Measurements from ENCODE around the gene KCNC1. TPM values are rescaled to one million over a fixed set of nuclear protein-coding genes. Genes with fewer than 3 reads are reported as not detected.

The KCNC1 gene
- total RNA-seq, 1 experiment from 2014 or later = 0.20 TPM

DNA sequence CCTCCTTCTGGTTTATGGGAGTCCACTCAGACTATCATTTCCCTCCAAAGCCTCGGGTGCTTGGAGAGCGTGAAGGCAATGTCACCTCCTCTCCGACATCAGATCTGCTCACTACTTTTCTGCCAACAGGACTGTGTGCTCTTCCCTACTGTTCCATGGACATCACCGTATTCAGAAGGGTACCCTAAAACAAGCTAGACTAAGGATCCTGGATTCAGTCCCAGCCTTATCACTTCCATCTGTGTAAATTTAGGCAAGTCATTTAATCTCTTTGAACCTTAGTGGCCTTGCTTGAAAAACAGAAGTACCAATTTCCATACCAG, 78.2 kb downstream of the KCNC1 start (continued):
- TF ChIP-seq, protein P1, sequence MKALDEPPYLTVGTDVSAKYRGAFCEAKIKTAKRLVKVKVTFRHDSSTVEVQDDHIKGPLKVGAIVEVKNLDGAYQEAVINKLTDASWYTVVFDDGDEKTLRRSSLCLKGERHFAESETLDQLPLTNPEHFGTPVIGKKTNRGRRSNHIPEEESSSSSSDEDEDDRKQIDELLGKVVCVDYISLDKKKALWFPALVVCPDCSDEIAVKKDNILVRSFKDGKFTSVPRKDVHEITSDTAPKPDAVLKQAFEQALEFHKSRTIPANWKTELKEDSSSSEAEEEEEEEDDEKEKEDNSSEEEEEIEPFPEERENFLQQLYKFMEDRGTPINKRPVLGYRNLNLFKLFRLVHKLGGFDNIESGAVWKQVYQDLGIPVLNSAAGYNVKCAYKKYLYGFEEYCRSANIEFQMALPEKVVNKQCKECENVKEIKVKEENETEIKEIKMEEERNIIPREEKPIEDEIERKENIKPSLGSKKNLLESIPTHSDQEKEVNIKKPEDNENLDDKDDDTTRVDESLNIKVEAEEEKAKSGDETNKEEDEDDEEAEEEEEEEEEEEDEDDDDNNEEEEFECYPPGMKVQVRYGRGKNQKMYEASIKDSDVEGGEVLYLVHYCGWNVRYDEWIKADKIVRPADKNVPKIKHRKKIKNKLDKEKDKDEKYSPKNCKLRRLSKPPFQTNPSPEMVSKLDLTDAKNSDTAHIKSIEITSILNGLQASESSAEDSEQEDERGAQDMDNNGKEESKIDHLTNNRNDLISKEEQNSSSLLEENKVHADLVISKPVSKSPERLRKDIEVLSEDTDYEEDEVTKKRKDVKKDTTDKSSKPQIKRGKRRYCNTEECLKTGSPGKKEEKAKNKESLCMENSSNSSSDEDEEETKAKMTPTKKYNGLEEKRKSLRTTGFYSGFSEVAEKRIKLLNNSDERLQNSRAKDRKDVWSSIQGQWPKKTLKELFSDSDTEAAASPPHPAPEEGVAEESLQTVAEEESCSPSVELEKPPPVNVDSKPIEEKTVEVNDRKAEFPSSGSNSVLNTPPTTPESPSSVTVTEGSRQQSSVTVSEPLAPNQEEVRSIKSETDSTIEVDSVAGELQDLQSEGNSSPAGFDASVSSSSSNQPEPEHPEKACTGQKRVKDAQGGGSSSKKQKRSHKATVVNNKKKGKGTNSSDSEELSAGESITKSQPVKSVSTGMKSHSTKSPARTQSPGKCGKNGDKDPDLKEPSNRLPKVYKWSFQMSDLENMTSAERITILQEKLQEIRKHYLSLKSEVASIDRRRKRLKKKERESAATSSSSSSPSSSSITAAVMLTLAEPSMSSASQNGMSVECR (CRISPR knock-in tag; IDR thresholded peaks at IDR 0.05; ENCODE audit: borderline replicate concordance) = no peak
- no peak for TF ChIP-seq TEAD1 (CRISPR knock-in tag; IDR thresholded peaks at IDR 0.05)
- TF ChIP-seq ESRRA (CRISPR knock-in tag; IDR thresholded peaks at IDR 0.05; ENCODE audit: borderline replicate concordance) = no peak
- TF ChIP-seq, protein P2, sequence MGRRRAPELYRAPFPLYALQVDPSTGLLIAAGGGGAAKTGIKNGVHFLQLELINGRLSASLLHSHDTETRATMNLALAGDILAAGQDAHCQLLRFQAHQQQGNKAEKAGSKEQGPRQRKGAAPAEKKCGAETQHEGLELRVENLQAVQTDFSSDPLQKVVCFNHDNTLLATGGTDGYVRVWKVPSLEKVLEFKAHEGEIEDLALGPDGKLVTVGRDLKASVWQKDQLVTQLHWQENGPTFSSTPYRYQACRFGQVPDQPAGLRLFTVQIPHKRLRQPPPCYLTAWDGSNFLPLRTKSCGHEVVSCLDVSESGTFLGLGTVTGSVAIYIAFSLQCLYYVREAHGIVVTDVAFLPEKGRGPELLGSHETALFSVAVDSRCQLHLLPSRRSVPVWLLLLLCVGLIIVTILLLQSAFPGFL (CRISPR knock-in tag; IDR thresholded peaks at IDR 0.05; ENCODE audit: borderline replicate concordance) = no peak
- no peak for TF ChIP-seq RORB (CRISPR knock-in tag; IDR thresholded peaks at IDR 0.05)

DNA sequence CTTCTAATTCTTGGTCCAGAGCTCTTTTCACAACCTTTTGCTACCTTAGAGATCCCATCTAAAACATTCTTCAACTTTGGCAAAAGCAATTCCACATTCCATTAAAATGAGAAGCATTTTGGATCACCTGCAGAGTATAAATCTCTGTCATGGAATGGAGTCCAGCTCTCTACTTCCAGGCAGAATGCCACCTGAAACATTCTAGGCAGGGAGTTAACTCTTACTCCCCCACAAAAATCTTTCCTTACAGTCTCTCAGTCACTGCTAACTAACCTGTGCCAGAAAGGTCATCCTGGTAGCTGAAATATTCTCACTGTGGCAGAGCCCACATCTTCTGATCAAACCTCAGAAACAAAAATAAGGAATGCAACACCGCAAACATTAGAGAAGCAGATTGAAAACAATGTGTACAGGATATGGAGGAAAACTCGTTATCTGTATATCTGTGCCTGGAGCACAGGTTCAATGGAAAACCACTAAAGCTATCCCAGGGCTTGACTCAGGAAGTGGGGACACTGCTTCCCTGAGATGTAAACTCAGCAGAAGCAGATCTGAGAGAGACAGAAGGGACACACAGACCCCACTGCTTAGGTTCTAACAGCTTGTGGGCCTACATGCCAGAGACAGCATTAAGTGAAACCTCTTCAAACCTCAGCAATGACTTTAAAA, 78.9 kb downstream of the KCNC1 start:
- no peak overlapping the region for H3K4me3 Mint-ChIP-seq
- no peaks in the 10 kb centered on the region for H3K36me3 Mint-ChIP-seq
- H3K27ac Mint-ChIP-seq = no peak overlapping the region
- no peaks in the 10 kb centered on the region; the same call in 1 of the 2 replicates for H3K27me3 Mint-ChIP-seq (ENCODE audit: low read depth)
- ATAC-seq (no peak), DNase-seq (ENCODE audit: low spot score) (no peak)
- POLR2A ChIA-PET = no interaction called here
- no peak for TF ChIP-seq RELA (CRISPR knock-in tag; IDR thresholded peaks at IDR 0.05; ENCODE audit: borderline replicate concordance)
- TF ChIP-seq PRRX2 (CRISPR knock-in tag; IDR thresholded peaks at IDR 0.05) = no peak
- TF ChIP-seq FOXJ3 (CRISPR knock-in tag; IDR thresholded peaks at IDR 0.05; ENCODE audit: borderline replicate concordance) = no peak
- no peak for TF ChIP-seq ETV6 (CRISPR knock-in tag; IDR thresholded peaks at IDR 0.05)
- TF ChIP-seq, protein P3, sequence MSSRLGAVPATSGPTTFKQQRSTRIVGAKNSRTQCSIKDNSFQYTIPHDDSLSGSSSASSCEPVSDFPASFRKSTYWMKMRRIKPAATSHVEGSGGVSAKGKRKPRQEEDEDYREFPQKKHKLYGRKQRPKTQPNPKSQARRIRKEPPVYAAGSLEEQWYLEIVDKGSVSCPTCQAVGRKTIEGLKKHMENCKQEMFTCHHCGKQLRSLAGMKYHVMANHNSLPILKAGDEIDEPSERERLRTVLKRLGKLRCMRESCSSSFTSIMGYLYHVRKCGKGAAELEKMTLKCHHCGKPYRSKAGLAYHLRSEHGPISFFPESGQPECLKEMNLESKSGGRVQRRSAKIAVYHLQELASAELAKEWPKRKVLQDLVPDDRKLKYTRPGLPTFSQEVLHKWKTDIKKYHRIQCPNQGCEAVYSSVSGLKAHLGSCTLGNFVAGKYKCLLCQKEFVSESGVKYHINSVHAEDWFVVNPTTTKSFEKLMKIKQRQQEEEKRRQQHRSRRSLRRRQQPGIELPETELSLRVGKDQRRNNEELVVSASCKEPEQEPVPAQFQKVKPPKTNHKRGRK (CRISPR knock-in tag; IDR thresholded peaks at IDR 0.05; ENCODE audit: borderline replicate concordance) = no peak
- TF ChIP-seq, protein P4, sequence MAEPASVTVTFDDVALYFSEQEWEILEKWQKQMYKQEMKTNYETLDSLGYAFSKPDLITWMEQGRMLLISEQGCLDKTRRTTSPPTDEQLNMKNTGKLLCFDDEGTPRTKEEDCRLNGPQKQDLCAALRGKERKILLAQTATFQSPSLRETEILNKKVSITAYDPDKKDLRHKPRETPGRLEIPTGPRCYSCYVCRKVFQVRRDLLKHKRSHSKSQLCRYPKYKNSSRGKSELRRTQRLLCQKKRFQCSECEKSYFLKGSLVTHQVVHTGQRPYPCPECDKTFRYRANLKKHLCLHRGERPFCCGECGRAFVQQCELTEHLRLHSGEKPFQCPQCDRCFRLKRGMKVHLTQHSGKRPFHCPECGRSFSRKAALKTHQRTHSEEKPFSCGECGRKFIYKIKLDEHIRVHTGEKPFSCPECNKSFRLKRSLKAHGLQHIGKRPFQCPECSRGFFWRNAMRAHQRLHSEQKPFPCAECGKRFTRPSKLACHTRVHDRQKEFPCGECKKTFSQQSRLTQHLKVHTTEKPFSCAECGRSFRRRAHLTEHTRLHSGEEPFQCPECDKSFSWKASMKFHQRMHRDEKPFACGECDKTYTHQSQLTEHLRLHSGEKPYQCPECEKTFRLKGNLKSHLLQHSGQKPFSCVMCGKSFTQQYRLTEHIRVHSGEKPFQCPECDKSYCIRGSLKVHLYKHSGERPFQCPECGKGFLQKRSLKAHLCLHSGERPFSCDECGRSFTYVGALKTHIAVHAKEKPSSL (CRISPR knock-in tag; conservative IDR thresholded peaks at IDR 0.05) = no peak
- no peak for TF ChIP-seq ZNF232 (CRISPR knock-in tag; IDR thresholded peaks at IDR 0.05)
- TF ChIP-seq, protein P2 (CRISPR knock-in tag; IDR thresholded peaks at IDR 0.05; ENCODE audit: borderline replicate concordance) = no peak
- TF ChIP-seq NR1H2 (CRISPR knock-in tag; IDR thresholded peaks at IDR 0.05) = no peak
- TF ChIP-seq EMX1 (CRISPR knock-in tag; IDR thresholded peaks at IDR 0.05) = no peak
- TF ChIP-seq ZNF263 (CRISPR knock-in tag; IDR thresholded peaks at IDR 0.05; ENCODE audit: low read depth) = no peak
- CTCF ChIA-PET = interaction anchor here (0.7 to 1.5 kb wide), 5 partner anchors 43 to 165 kb away, joined by 3 to 9 read pairs (median 5); no protein-coding TSS in a partner anchor
- H3K9me3 Mint-ChIP-seq = no peaks in the 10 kb centered on the region
- no peaks in the 10 kb centered on the region for H3K4me1 Mint-ChIP-seq
